22Rv1 (cell line): ENCODE results near the gene DAAM2.

Experiments
- H3K27ac ChIP-seq: fragments of 450-650 bp; 2 replicates; pipeline ENCODE4 v1.5.1; 2017
- CTCF ChIP-seq: fragments of 450-650 bp; IDR thresholded peaks from 2 replicates; pipeline ENCODE4 v1.5.1; 2017; ENCODE audit warnings: mild to moderate bottlenecking
- ZFX ChIP-seq: fragments of 450-650 bp; IDR thresholded peaks from 2 replicates; pipeline ENCODE4 v1.6.1; 2017; ENCODE audit warnings: antibody characterized with exemption, borderline replicate concordance

DAAM2 gene

DNA sequence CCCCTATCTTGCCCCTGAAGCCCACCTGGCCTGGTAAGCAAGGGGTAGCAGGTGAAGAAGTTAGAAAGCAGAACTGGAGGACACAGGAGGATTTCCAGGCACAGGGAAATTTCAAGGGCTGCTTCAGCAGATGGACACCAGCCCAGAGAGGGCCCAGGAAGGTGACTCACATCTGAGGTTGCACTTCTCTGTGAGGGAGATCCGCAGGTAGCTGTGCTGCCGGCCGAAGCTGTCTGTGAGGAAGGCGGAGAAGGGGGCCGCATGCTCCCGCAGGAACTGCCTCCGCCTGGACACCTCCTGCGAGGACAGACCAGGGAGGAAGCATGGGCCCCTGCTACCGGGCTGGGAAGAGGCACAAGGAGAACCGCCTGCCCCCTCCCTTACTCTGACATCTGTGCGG, 135.0 kb downstream of the DAAM2 start:
- H3K27ac ChIP-seq, result no peak overlapping the region
- no peak for TF ChIP-seq ZFX
- no peak for TF ChIP-seq CTCF

- no peak overlapping the region for H3K27ac ChIP-seq
- TF ChIP-seq ZFX, result no peak
- no peak for TF ChIP-seq CTCF
Measured at GRCh38 chr6:39929039-39929732, 137.0 kb downstream of the DAAM2 start.

DNA sequence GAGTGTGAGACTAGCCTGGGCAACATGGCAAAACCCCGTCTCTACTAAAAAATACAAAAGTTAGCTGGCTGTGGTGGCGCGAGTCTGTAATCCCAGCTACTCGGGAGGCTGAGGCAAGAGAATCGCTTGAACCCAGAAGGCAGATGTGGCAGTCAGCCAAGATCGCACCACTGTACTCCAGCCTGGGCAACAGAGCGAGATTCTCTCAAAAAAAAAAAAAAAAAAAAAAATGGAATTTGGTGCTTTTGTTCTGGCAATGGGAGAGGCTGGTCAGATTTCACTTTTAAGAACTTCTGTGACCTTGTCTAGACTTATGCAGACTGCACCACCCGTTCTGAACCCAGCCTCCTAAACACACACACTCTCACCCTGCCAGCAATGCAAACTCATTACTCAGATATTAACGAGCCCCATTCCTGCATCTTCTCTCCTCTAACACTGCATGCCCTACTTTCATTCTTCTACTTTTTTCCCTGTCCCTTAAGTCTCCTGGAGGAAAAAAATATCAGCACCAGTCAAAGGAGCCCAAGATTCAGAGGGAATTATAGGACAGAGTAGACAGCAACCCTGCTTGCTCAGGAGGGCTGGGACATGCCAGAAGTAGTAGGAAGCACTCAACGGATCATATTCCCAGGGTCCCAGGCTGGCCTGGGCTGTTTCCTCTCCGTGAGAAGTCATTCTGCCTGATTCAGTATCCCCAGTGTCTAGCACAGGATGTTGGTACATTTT, 137.7 kb downstream of the DAAM2 start:
- TF ChIP-seq CTCF, result no peak
- TF ChIP-seq ZFX, result no peak
- no peak overlapping the region for H3K27ac ChIP-seq

DNA sequence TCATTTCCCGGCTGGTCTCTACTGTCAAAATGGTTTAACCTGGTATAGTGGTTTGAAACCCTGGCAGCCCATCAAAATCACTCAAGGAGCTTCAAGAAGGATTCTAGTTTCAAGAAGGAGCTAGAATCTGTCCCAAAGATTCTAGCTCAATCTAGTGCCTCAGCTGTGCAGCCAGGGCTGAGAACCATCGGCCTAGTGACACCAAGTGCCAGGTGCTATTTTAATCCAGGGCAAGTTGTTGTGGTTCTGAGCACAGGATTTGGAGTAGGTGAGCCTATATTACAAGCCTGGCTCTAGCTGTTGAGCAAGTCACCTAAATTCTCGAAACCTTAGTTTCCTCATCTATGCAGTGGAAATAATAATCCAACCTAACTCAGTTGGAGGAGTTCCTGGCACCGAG, 138.4 kb downstream of the DAAM2 start:
- TF ChIP-seq CTCF (no peak), ZFX (no peak)
- H3K27ac ChIP-seq, result no peak overlapping the region

GRCh38 chr6:39931607-39932006, 139.4 kb downstream of the DAAM2 start:
- no peak overlapping the region for H3K27ac ChIP-seq
- TF ChIP-seq CTCF, result no peak
- TF ChIP-seq ZFX, result no peak

- H3K27ac ChIP-seq, result no peak overlapping the region
Measured at GRCh38 chr6:39932386-39932910, 140.3 kb downstream of the DAAM2 start.

More at GRCh38 chr6:39932386-39932910, 140.3 kb downstream of the DAAM2 start:
- TF ChIP-seq ZFX, result no peak
- TF ChIP-seq CTCF, result no peak
